Inflammatory macrophage treated with lipopolysaccharide for 4 hours (primary cell): Measurements from ENCODE around the gene TRMT1.

Source experiments
- DNase-seq: peaks from one replicate; pipeline ENCODE4 v3.0.0-alpha.2; 2020

Gene TRMT1

DNA sequence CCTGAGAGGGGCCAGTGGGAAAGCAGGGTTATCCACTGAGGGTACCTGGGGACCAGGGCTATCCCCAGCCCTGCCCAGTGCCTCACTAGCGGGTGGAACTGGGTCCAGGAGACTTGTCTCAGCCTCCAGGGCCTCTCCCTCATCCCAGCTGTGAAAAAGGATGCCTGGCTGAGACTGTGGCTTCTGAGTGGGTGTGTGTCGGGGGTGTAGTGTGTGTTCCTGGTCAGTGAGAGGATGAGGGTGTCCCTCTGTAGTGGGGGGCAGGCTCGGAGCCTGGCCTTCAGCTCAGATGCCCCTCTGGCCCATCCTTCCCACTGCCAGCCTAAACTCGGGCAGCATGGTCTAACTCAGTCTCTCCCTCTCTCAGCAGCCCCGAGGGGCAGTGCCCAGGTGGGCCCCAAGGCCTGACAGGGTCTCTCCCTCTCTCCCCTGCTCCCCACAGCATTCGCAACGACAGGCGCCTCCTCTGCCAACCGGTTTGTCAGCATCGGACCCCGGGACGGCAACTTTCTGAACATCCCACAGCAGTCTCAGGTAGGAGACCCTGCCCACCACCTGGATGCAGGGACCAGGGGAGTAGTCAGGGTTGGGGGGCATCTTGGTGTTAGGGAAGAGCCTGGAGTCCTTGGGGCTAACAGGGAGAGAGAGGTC lies 26.6 kb downstream of the TRMT1 start:
- DNase-seq = no peak

DNA sequence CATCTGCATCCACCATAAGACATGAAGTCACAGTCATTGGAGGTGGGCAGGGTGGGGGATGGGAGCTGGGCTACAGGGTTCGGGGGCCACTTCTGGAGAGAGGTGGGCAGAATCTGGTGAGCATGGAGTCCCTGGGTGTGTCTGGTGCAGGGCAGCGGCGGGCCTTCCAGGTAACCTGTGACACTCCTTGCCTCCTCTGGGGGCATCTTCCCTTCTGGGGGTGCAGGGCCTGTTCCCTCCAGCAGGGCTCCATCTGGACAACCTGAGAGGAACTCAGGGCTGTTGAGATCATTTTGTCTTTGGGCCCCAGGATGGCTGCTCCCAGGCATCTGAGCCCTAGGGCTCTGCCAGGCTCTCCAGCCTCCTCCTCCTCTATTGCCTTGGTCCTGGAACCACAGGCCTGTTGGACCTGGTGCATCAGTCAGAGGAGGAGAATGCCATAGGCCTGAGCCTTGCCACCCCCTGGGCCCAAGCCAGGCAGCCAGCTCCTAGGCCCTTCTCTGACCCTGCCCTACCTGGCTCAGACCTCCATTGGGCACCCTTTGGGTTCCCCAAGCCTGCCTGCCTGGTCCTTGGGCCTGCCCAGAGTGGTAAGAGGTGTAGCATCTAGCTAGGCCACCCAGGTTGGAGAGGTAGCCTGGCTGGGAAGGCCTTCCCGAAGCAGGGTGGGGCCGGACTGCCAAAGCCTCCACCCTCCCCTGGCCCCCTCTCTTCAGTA lies 27.2 kb downstream of the TRMT1 start:
- no peak for DNase-seq

GRCh38 chr19:13087795-13088537 lies 28.6 kb downstream of the TRMT1 start:
- DNase-seq = no peak

- no peak for DNase-seq
Observed at GRCh38 chr19:13087295-13087694, 29.2 kb downstream of the TRMT1 start.

- DNase-seq = no peak
Observed at GRCh38 chr19:13086341-13086740, 30.2 kb downstream of the TRMT1 start.

- DNase-seq = no peak
Observed at GRCh38 chr19:13085666-13086065, 30.9 kb downstream of the TRMT1 start.

GRCh38 chr19:13083627-13084026 lies 32.9 kb downstream of the TRMT1 start:
- no peak for DNase-seq

- no peak for DNase-seq
Observed at GRCh38 chr19:13083008-13083404, 33.5 kb downstream of the TRMT1 start.

- no peak for DNase-seq
Observed at GRCh38 chr19:13082192-13083007, 34.1 kb downstream of the TRMT1 start.

- DNase-seq = no peak
Observed at GRCh38 chr19:13079542-13079986, 37.0 kb downstream of the TRMT1 start.

- DNase-seq = no peak
Observed at GRCh38 chr19:13078897-13079541, 37.5 kb downstream of the TRMT1 start.

- DNase-seq = no peak
Observed at GRCh38 chr19:13078381-13078780, 38.2 kb downstream of the TRMT1 start.

GRCh38 chr19:13077240-13077639 lies 39.3 kb downstream of the TRMT1 start:
- DNase-seq = no peak

GRCh38 chr19:13076787-13077186 lies 39.8 kb downstream of the TRMT1 start:
- no peak for DNase-seq

DNA sequence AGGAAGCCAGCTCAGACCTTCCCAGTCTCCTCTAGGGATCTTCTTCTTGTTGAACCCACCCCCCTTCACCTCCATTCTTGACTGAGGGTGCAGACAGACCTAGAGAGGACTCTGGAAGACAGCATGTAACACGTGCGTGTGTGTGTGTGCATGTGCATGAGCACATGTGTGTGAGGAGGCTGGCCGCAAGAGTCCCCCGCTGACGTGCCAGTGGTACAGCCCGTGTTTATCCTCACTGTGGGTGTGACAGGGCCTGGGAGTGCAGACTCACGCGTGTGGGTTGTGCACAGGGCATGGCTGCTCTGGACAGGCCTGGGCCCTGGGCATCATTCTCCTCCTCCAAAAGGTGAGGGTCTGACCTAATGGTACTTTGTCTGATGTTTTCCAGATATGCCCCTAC lies 40.2 kb downstream of the TRMT1 start:
- no peak for DNase-seq

DNA sequence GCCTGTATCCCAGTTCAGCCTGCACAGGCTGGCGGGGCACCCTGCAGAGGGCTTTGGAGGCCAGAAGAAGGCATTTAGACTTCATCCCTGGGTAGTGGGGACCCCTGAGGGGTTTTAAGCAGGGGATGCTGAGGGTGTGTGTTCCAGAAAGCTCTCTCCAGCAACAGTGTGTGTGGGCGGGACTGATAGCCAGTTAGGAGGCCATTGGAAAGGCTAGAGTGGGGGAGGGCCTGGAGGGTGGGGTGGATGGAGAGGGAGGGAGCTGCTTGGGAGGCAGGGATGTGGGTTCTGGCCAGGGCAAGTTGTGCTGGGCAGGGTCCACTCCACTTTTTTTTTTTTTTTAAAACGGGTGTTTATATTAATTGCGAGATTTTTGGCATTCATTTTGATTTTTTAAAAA lies 42.2 kb downstream of the TRMT1 start:
- no peak for DNase-seq

GRCh38 chr19:13073263-13073662 lies 43.3 kb downstream of the TRMT1 start:
- no peak for DNase-seq

GRCh38 chr19:13072188-13072908 lies 44.2 kb downstream of the TRMT1 start:
- no peak for DNase-seq

- DNase-seq = no peak
Observed at GRCh38 chr19:13071444-13072187, 44.9 kb downstream of the TRMT1 start.

DNA sequence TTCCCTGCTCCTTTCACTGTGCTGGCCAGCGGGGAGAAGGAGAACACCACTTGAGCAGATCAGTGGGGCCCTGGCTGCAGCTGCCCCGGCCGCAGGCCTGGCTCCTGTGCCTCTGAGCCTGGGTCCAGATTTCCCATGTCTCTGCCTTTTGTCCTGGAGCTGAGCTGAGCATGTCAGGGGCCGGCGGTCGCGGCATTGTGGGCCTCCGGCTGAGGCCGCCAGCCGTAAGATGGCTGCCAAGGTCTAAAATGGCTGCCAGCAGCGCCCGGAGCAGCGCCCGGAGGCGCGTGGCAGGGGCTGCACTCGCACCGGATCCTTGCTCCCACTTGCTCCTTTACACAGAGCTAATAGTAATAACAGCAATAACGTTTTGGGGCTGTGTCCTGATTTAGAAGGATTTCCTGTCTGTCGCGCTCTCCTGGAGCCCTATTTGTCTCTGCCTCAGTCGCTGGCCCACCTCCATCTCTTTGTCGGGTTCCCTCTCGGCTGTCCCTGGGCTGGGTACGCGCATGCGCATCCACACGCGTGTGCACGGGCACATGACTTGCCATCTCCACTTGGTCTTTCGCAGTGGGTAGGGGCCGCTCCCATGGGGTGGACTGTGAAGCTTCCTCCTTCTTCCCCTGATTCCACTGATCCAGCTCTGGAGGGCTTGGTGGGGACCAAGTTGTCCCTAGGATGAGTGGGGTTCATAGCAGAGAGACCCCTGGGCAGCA lies 46.0 kb downstream of the TRMT1 start:
- DNase-seq = no peak
